OCI-LY3 (cell line): ENCODE data around the gene SLC22A4.

ENCODE experiments used
- EZH2phosphoT487 ChIP-seq: fragments of 200-600 bp; shearing (Covaris generic); IDR thresholded peaks from 2 replicates; pipeline ENCODE4 v1.6.1; 2018; ENCODE audit warnings: antibody characterized with exemption, mixed run types, low read depth
- TF ChIP-seq, protein P1 (sequence below): fragments of 200-600, 300-600 bp; sonication (generic); IDR thresholded peaks from 2 replicates; pipeline ENCODE4 v1.5.1; 2014; ENCODE audit warnings: antibody characterized with exemption, low read length, low read depth

DNA sequence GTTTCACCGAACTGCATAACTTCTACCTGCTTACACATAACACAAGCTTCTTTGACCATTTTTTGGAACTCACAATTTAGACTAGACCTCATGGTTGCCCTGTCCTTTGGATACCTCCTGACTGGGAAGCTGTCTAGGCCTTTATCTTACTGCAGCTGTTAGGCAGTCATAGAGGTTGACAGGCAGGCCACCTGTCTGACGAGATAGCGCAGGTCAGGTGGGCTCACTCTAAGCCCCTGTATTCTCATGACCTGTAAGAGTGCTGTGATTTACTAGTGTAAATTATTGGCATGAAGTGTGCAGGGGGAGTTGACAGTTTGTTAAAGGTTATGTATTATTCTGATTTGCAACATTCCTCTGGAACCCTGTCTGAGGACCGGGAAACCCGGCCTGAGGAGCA, 29.0 kb downstream of the SLC22A4 start:
- TF ChIP-seq, protein P1, sequence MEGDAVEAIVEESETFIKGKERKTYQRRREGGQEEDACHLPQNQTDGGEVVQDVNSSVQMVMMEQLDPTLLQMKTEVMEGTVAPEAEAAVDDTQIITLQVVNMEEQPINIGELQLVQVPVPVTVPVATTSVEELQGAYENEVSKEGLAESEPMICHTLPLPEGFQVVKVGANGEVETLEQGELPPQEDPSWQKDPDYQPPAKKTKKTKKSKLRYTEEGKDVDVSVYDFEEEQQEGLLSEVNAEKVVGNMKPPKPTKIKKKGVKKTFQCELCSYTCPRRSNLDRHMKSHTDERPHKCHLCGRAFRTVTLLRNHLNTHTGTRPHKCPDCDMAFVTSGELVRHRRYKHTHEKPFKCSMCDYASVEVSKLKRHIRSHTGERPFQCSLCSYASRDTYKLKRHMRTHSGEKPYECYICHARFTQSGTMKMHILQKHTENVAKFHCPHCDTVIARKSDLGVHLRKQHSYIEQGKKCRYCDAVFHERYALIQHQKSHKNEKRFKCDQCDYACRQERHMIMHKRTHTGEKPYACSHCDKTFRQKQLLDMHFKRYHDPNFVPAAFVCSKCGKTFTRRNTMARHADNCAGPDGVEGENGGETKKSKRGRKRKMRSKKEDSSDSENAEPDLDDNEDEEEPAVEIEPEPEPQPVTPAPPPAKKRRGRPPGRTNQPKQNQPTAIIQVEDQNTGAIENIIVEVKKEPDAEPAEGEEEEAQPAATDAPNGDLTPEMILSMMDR, result no peak
- no peak for TF ChIP-seq EZH2phosphoT487
